K562 (cell line): ENCODE data around the gene ELF2. TPM values are rescaled to one million over a fixed set of nuclear protein-coding genes. Genes with fewer than 3 reads are reported as not detected.
"Not testable (repeated sequence)": the region's sequence is repeated elsewhere in the genome, so short reads cannot be mapped to it uniquely, and the experiment has no call there.

Experiments used
- ATAC-seq: fragments of 200-7000 bp; cut with Tn5 transposase; 3 replicates; pipeline ENCODE4 v1.9.1; 2020; ENCODE audit warnings: moderate library complexity
- BruUV-seq: library from RNA; stranded (reverse); fragments of 400-500 nt; replicated peaks from 2 replicates; lab custom pipeline; 2021; lab: Mats Ljungman, UMichigan
- CTCF ChIA-PET: fragments of 300-600 bp; formaldehyde crosslinking; extraction: SDS; loops from one replicate; lab custom pipeline; 2021; ENCODE audit warnings: low intra/inter-chr PET ratio; lab: Yijun Ruan, JAX
- POLR2A ChIA-PET: fragments of 300-600, 350-650 bp; sonication (Branson Sonifier 250); formaldehyde crosslinking; extraction: SDS; loops from one replicate; lab custom pipeline; 2021; ENCODE audit warnings: antibody characterized with exemption, inconsistent platforms; lab: Yijun Ruan, JAX
- DNase-seq, 4 experiments: peaks; one replicate each; pipeline versions ENCODE4 v3.0.0 to v3.0.0-alpha.2; 2011 to 2018; ENCODE audit warnings: low spot score in 3 of 4, mixed read lengths in 3 of 4; ENCODE audit errors: extremely low read depth in 1 of 4
- FAIRE-seq: peaks from 2 replicates; lab custom pipeline; 2011; peaks lifted over from hg19 to GRCh38; lab: Jason Lieb, UNC
- H2AFZ ChIP-seq: 2 replicates; pipeline ENCODE4 v1.6.0; 2011; ENCODE audit warnings: low read depth, low read length, control low read depth, inconsistent platforms
- H3K27ac ChIP-seq: fragments of 200-600 bp; 3 replicates; pipeline ENCODE4 v1.8.0; 2011; ENCODE audit warnings: low read depth, mild to moderate bottlenecking, control low read depth, inconsistent platforms, low read length, moderate library complexity, mixed read lengths; ENCODE audit errors: extremely low read depth
- H3K27me3 ChIP-seq, 2 experiments: fragments of 300-600 bp in 1 of 2; 2 replicates in 1 of 2; 3 replicates in 1 of 2; pipeline versions ENCODE4 v1.6.0 to v1.8.0; 2011; ENCODE audit warnings: inconsistent platforms in 2 of 2, low read length in 2 of 2, mild to moderate bottlenecking in 1 of 2, mixed read lengths in 1 of 2, moderate library complexity in 1 of 2; ENCODE audit not compliant: control insufficient read depth in 2 of 2, insufficient read depth in 2 of 2
- H3K36me3 ChIP-seq: fragments of 300-600 bp; 3 replicates; pipeline ENCODE4 v1.8.0; 2011; ENCODE audit warnings: mild to moderate bottlenecking, low read length, inconsistent platforms; ENCODE audit not compliant: control insufficient read depth, insufficient read depth
- H3K4me1 ChIP-seq, 2 experiments: fragments of 200-600 bp in 1 of 2; replicated peaks in 1 of 2; 2 replicates in 1 of 2; 3 replicates in 1 of 2; pipeline versions ENCODE4 v1.5.1 to v1.8.0; 2011; ENCODE audit warnings: inconsistent platforms in 2 of 2, low read length in 2 of 2, mild to moderate bottlenecking in 1 of 2, mixed read lengths in 1 of 2, moderate library complexity in 1 of 2; ENCODE audit not compliant: control insufficient read depth in 2 of 2, insufficient read depth in 2 of 2
- H3K4me2 ChIP-seq: 2 replicates; pipeline ENCODE4 v1.6.1; 2011; ENCODE audit warnings: low read length, control low read depth, inconsistent platforms, mixed read lengths; ENCODE audit not compliant: insufficient read depth
- H3K4me3 ChIP-seq: fragments of 200-600 bp; sonication (generic), shearing (Covaris generic); 2 replicates; pipeline ENCODE4 v1.5.1; 2016; ENCODE audit warnings: control low read depth, inconsistent platforms
- H3K79me2 ChIP-seq: fragments of 200-600 bp; 3 replicates; pipeline ENCODE4 v1.8.0; 2011; ENCODE audit warnings: low read length, inconsistent platforms; ENCODE audit not compliant: control insufficient read depth, insufficient read depth
- H3K9ac ChIP-seq, 2 experiments: 2 replicates each; pipeline versions ENCODE4 v1.6.0 to v1.6.1; 2011; ENCODE audit warnings: low read depth in 2 of 2, low read length in 2 of 2, control low read depth in 1 of 2, inconsistent platforms in 1 of 2, mild to moderate bottlenecking in 1 of 2, mixed read lengths in 1 of 2; ENCODE audit not compliant: insufficient read depth in 1 of 2
- H3K9me1 ChIP-seq: one replicate; pipeline ENCODE4 v1.6.0; 2011; ENCODE audit warnings: inconsistent platforms, mild to moderate bottlenecking, low read length, moderate library complexity; ENCODE audit not compliant: control insufficient read depth, insufficient read depth
- H3K9me3 ChIP-seq: replicated peaks from 2 replicates; pipeline ENCODE4 v1.5.1; 2011; ENCODE audit warnings: low read depth, low read length, inconsistent platforms; ENCODE audit not compliant: control insufficient read depth, insufficient read depth
- H4K20me1 ChIP-seq: replicated peaks from 2 replicates; pipeline ENCODE4 v1.6.1; 2011; ENCODE audit warnings: low read length, inconsistent platforms, mixed read lengths; ENCODE audit not compliant: control insufficient read depth, insufficient read depth
- CUX1 ChIP-seq: fragments of 200-800 bp; sonication (Bioruptor generic); IDR thresholded peaks from 2 replicates; pipeline ENCODE4 v1.6.1; 2016; ENCODE audit warnings: missing genetic modification characterization, missing compliant biosample characterization
- MCM2 ChIP-seq: fragments of 450-650 bp; IDR thresholded peaks from 2 replicates; pipeline ENCODE4 v1.6.1; 2017; ENCODE audit warnings: low read depth, mild to moderate bottlenecking
- NBN ChIP-seq: fragments of 450-650 bp; IDR thresholded peaks from 2 replicates; pipeline ENCODE4 v1.6.1; 2016; ENCODE audit warnings: low read depth, mild to moderate bottlenecking
- WGBS: fragments of 100-300 bp; shearing (Covaris generic); methylation state at CpG from one replicate; pipeline ENCODE4 v1.1.6; 2016; ENCODE audit warnings: low coverage, mixed read lengths; ENCODE audit not compliant: insufficient coverage; ENCODE audit errors: missing lambda C conversion rate; 5-methylcytosine and 5-hydroxymethylcytosine counted together
- in situ Hi-C: fragments of 300-500 bp; cut with MboI; formaldehyde crosslinking; loops from 4 replicates; pipeline ENCODE4 v1.15.0; 2018; ENCODE audit warnings: inconsistent platforms, mixed read lengths
- intact Hi-C: fragments of 100-400 bp; cut with micrococcal nuclease; formaldehyde crosslinking; loops from 2 replicates; pipeline ENCODE4 v1.14.2; 2022
- polyA plus RNA-seq, 8 experiments: library from polyadenylated mRNA; depleted of rRNA in 4 of 8; stranded (reverse) in 5 of 8; unstranded in 3 of 8; fragments of >200 nt; fragmentation: Nextera tagmentation in 2 of 8; fragmentation: Illumina TruSeq in 1 of 8; extraction: Ambion mirVana in 2 of 8; extraction: Trizol in 1 of 8; gene quantifications; 2 replicates each; pipeline versions ENCODE4 v1.2.1 to v1.2.3, GENCODE V29; 2011 to 2014; ENCODE audit warnings: inconsistent platforms in 1 of 8, missing spikeins in 1 of 8
- total RNA-seq, 7 experiments: library from RNA; depleted of rRNA in 6 of 7; stranded (reverse); fragments of >200 nt in 6 of 7; fragmentation: Illumina TruSeq in 2 of 7; extraction: Trizol in 2 of 7; gene quantifications; 2 replicates each; pipeline versions ENCODE4 v1.2.1 to v1.2.3, GENCODE V29; 2011 to 2021; ENCODE audit warnings: low replicate concordance in 1 of 7

The ELF2 gene
- total and polyA plus RNA-seq, 9 of the 15 experiments (the other 6 are each of a cell fraction or from before 2014, with no cell fraction given): 9.4 to 58.7 (median 41.6) TPM

GRCh38 chr4:139009702-139010101 is 167.3 kb downstream of the ELF2 start (continued):
- no peak for TF ChIP-seq CUX1 (CRISPR knock-in tag)
- TF ChIP-seq MCM2: no peak
- no peak for TF ChIP-seq NBN

- H4K20me1 ChIP-seq, H3K9me3 ChIP-seq, H3K27ac ChIP-seq, FAIRE-seq, H3K27me3 ChIP-seq, H3K4me1 ChIP-seq, H3K79me2 ChIP-seq, DNase-seq, H3K36me3 ChIP-seq, in situ Hi-C loops, H3K9ac ChIP-seq, ATAC-seq, intact Hi-C loops, POLR2A ChIA-PET, CTCF ChIA-PET, H2AFZ ChIP-seq, BruUV-seq, H3K4me2 ChIP-seq, H3K9me1 ChIP-seq, H3K4me3 ChIP-seq: not testable (repeated sequence)
- 70% methylated on average over 5 of the region's 7 CpGs for WGBS
Measured at GRCh38 chr4:139008278-139008677, 168.7 kb downstream of the ELF2 start.
